C4-2B (cell line): ENCODE measurements around the gene MS4A5.
"Not testable (repeated sequence)": the region's sequence is repeated elsewhere in the genome, so short reads cannot be mapped to it uniquely, and the experiment has no call there.

ENCODE experiments used
- H3K27ac ChIP-seq: fragments of 450-650 bp; 2 replicates; pipeline ENCODE4 v1.5.1; 2017
- CTCF ChIP-seq: fragments of 450-650 bp; conservative IDR thresholded peaks from 2 replicates; pipeline ENCODE4 v1.5.1; 2017; ENCODE audit warnings: mild to moderate bottlenecking
- ZFX ChIP-seq: fragments of 450-650 bp; IDR thresholded peaks from 2 replicates; pipeline ENCODE4 v1.6.1; 2017

The MS4A5 gene

DNA sequence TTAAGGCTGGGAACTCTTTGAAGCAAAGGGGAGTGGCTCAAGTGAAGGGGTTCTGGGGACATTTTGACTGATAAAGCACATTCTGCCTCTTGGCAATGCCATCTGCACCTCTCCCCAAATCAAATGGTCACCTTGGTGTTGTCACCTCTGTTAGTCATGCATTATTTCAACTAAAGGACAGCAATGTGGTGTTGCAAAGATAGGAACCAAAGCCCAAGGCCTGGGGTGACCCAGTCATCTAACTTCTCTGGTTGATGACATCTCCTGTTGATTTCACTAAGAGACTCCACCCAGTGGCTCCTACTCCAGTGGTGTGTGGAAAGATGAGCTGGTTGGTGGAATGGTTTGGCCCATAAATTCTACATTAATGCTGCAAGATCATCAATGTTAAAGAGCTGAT, 18.5 kb downstream of the MS4A5 start:
- no peak overlapping the region for H3K27ac ChIP-seq
- no peak for TF ChIP-seq ZFX
- no peak for TF ChIP-seq CTCF

GRCh38 chr11:60451185-60451584, 21.8 kb downstream of the MS4A5 start:
- not testable (repeated sequence) for H3K27ac ChIP-seq

DNA sequence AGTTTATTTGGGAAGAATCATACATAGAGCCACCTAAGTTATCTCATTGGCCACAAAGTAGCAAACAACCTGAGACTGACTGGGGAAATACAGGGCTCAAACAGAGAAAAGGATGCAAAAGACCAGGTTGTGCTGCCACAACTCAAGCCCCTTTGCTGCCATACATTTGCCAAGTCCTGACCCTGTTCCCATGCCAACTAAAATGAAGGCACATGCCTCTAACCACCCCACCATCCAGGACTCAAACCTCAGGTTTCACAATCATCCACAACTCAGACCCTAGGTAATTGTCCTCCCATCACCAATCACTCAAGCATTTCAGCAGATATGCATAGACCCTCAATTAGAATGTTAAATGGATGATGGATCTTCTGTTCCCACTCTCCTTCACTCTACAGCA, 24.8 kb downstream of the MS4A5 start:
- TF ChIP-seq ZFX (no peak), CTCF (no peak)
- H3K27ac ChIP-seq = no peak overlapping the region

DNA sequence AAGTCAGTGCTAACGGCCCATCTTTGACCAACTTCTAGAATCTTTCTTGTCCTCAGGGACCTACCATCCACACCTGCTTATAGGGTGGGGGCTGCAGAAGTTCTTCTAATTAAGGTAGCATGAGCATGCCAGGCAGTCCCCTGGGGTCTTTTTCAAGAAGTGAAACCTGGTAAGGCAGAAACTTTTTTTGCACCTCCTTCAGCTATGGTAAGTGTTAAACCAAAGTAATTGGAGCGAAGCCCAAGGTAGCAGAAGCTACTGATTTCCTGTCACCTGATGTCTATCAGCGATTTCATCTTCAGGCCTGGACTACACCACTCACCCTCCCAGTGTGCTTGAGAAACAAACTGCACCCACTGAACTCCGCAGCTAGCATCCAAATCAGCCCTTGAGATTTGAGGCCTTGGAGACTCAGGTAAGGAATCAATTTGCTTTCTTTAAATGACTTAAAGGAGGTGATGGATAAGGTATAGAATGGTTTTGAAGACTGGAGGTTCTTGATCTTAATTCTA, 26.2 kb downstream of the MS4A5 start, which contains the start of gene MS4A1:
Gene MS4A1 (plus strand): TSS at position 317 of the 512 bp plus-strand sequence. CDS start 6,528 bp downstream, outside the sequence.
- TF ChIP-seq CTCF = no peak
- no peak for TF ChIP-seq ZFX

DNA sequence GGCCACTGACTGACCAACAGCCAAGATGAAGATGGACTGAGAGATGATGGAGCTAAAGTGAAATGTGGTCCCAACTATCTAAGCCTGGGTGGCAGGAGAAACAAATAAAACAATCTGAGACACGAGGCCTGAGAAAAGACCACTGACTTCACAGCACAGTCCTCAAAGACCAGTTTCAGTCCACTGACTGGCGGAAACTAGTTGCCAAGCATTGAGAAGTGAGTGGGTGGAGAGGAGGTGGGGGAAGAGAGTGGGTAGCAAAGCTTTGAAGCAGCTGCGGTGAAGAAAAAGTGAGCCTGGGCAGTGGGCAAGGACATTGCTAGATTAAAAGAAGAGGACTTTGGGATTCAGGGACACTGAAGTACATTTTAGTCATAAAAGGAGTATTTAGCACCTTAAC, 28.2 kb downstream of the MS4A5 start:
- H3K27ac ChIP-seq = no peak overlapping the region
- TF ChIP-seq ZFX (no peak), CTCF (no peak)

More for the DNA sequence above, 26.2 kb downstream of the MS4A5 start, which contains the start of gene MS4A1:
- H3K27ac ChIP-seq = no peak within 1 kb of the TSS

- TF ChIP-seq ZFX (no peak), CTCF (no peak)
- no peak overlapping the region for H3K27ac ChIP-seq
Measured at GRCh38 chr11:60459345-60459744, 30.0 kb downstream of the MS4A5 start.

- no peak overlapping the region for H3K27ac ChIP-seq
- TF ChIP-seq CTCF (no peak), ZFX (no peak)
Measured at GRCh38 chr11:60468829-60469228, 39.5 kb downstream of the MS4A5 start.

DNA sequence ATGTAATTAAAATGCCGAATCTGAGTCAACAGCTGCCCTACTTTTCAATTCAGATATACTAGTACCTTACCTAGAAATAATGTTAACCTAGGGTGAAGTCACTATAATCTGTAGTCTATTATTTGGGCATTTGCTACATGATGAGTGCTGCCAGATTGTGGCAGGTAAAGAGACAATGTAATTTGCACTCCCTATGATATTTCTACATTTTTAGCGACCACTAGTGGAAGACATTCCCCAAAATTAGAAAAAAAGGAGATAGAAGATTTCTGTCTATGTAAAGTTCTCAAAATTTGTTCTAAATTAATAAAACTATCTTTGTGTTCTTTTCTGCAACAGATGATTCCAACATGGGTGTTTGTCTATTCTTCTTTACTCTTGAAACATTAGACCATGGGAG, 40.4 kb downstream of the MS4A5 start:
- no peak overlapping the region for H3K27ac ChIP-seq
- TF ChIP-seq ZFX (no peak), CTCF (no peak; the same call in none of the 2 replicates)
